Natural killer cell (primary cell): ENCODE measurements around the gene PM20D2. TPM values are rescaled to one million over a fixed set of nuclear protein-coding genes. Genes with fewer than 3 reads are reported as not detected.

ENCODE experiments used
- ATAC-seq, 3 donors: fragments of 150-1000 bp in 2 of 3; fragments of 200-7000 bp in 1 of 3; cut with Tn5 transposase; 1 replicate in 1 of 3; 2 replicates in 2 of 3; pipeline ENCODE4 v1.10.0; 2021; ENCODE audit warnings: mild to moderate bottlenecking in 2 of 3, moderate library complexity in 2 of 3
- DNase-seq, 2 donors: peaks; one replicate each; pipeline versions ENCODE4 v3.0.0 to v3.0.0-alpha.2; 2013 to 2021; ENCODE audit warnings: mixed read lengths in 1 of 2
- H3K27ac ChIP-seq: one replicate; pipeline ENCODE4 v1.5.1; 2013; ENCODE audit warnings: mild to moderate bottlenecking, low read length
- H3K27me3 ChIP-seq: one replicate; pipeline ENCODE4 v1.6.1; 2013; ENCODE audit warnings: low read length; ENCODE audit not compliant: control insufficient read depth, insufficient read depth
- H3K36me3 ChIP-seq: one replicate; pipeline ENCODE4 v1.6.1; 2013; ENCODE audit warnings: low read length; ENCODE audit not compliant: control insufficient read depth, insufficient read depth
- H3K4me1 ChIP-seq: one replicate; pipeline ENCODE4 v1.6.1; 2013; ENCODE audit warnings: low read length; ENCODE audit not compliant: control insufficient read depth, insufficient read depth
- H3K4me3 ChIP-seq: one replicate; pipeline ENCODE4 v1.5.1; 2013; ENCODE audit warnings: low read length
- H3K9me3 ChIP-seq: one replicate; pipeline ENCODE4 v1.6.1; 2013; ENCODE audit warnings: low read length; ENCODE audit not compliant: control insufficient read depth, insufficient read depth
- H3K27ac Mint-ChIP-seq, 2 donors: one replicate each; pipeline ENCODE4 v1.8.0; 2022; ENCODE audit warnings: mild to moderate bottlenecking in 2 of 2, mixed read lengths in 2 of 2, moderate library complexity in 1 of 2
- H3K27me3 Mint-ChIP-seq, 2 donors: one replicate each; pipeline ENCODE4 v1.8.0; 2022; ENCODE audit warnings: low read depth in 2 of 2, mixed read lengths in 2 of 2
- H3K36me3 Mint-ChIP-seq: one replicate; pipeline ENCODE4 v1.8.0; 2022; ENCODE audit warnings: mixed read lengths
- H3K4me1 Mint-ChIP-seq, 2 donors: one replicate each; pipeline ENCODE4 v1.8.0; 2022; ENCODE audit warnings: mixed read lengths in 2 of 2
- H3K4me3 Mint-ChIP-seq: one replicate; pipeline ENCODE4 v1.8.0; 2022; ENCODE audit warnings: mild to moderate bottlenecking, moderate library complexity, mixed read lengths
- H3K9me3 Mint-ChIP-seq, 2 donors: one replicate each; pipeline ENCODE4 v1.8.0; 2022; ENCODE audit warnings: mixed read lengths in 2 of 2
- WGBS: methylation state at CpG from one replicate; pipeline ENCODE4 v1.1.7; 2013; ENCODE audit warnings: missing lambda C conversion rate; ENCODE audit not compliant: insufficient coverage; 5-methylcytosine and 5-hydroxymethylcytosine counted together
- intact Hi-C: fragments of 100-400 bp; cut with micrococcal nuclease; formaldehyde crosslinking; loops from one replicate; pipeline ENCODE4 v1.14.2; 2022
- total RNA-seq, 4 donors: library from RNA; stranded (reverse); fragments of 120-200 nt in 1 of 4; gene quantifications; one replicate each; pipeline versions ENCODE4 v1.2.3 to v1.2.4, GENCODE V29; 2013 to 2022
- TF ChIP-seq, protein P1 (sequence below): fragments of 200-600 bp; IDR thresholded peaks from one replicate; pipeline ENCODE4 v1.8.0; 2022; ENCODE audit warnings: antibody characterized with exemption

Gene PM20D2
- total RNA-seq, 3 donors from 2014 or later (not counting 1 experiment from before 2014, with no cell fraction given) = 4.0 to 6.1 (median 4.9) TPM

DNA sequence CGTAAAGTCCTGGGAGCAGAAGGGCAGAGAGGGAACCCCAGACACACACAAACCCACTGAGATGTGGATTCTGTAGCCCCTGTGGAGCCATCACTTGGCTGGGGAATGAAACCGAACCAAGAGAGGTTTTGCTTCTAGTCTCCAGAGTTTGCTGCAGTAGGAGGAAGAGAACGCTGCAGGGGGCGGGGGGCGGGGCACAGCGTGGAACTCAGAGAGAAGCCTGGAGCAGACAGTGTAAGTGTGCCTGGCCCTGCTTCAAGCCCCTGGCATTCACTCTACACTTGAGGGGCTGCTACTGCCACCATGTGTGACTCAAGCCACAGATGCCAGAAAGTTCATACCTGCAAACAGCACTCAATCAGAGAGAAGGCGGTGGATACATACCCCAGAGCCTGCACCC is 52.4 kb downstream of the PM20D2 start:
- H3K27me3 ChIP-seq = no peaks in the 10 kb centered on the region
- H3K4me1 Mint-ChIP-seq = no peaks in the 10 kb centered on the region
- H3K27ac Mint-ChIP-seq = no peak overlapping the region
- H3K36me3 ChIP-seq = no peaks in the 10 kb centered on the region
- 83% methylated on average over 7 of the region's 7 CpGs for WGBS
- TF ChIP-seq, protein P1, sequence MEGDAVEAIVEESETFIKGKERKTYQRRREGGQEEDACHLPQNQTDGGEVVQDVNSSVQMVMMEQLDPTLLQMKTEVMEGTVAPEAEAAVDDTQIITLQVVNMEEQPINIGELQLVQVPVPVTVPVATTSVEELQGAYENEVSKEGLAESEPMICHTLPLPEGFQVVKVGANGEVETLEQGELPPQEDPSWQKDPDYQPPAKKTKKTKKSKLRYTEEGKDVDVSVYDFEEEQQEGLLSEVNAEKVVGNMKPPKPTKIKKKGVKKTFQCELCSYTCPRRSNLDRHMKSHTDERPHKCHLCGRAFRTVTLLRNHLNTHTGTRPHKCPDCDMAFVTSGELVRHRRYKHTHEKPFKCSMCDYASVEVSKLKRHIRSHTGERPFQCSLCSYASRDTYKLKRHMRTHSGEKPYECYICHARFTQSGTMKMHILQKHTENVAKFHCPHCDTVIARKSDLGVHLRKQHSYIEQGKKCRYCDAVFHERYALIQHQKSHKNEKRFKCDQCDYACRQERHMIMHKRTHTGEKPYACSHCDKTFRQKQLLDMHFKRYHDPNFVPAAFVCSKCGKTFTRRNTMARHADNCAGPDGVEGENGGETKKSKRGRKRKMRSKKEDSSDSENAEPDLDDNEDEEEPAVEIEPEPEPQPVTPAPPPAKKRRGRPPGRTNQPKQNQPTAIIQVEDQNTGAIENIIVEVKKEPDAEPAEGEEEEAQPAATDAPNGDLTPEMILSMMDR = no peak
- H3K9me3 ChIP-seq = peaks cover 12% of the 10 kb centered on the region
- H3K9me3 Mint-ChIP-seq = peaks cover 6% of the 10 kb centered on the region in 2 donors
- H3K4me3 Mint-ChIP-seq = no peak overlapping the region
- H3K27me3 Mint-ChIP-seq = peaks cover 2 to 9% of the 10 kb centered on the region in 2 donors
- H3K36me3 Mint-ChIP-seq = peaks cover 12% of the 10 kb centered on the region
- ATAC-seq (no peak), DNase-seq (no peak)
- H3K27ac ChIP-seq = no peak overlapping the region
- intact Hi-C loops = no loop called here
- no peaks in the 10 kb centered on the region for H3K4me1 ChIP-seq
- no peak overlapping the region for H3K4me3 ChIP-seq

DNA sequence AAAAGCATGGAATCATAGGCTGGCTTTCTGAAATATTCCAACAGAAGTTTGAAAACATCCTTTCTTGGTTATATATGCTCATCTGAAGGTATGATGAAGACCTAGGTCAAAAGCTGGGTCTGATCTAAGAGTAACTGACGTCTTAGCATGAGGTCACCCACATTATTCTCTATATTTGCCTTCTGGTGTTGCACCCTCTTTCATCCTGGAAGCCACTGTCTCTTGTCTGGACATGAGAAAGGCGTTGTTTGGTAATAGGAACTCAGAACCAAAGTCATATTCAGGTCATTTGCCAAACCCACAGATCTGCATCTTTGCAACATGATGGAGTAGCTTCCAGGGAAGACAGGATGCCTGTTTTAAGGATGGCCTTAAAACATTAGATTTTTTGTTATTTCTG is 53.7 kb downstream of the PM20D2 start:
- peaks cover 6% of the 10 kb centered on the region for H3K9me3 ChIP-seq
- no peak overlapping the region for H3K27ac ChIP-seq
- H3K4me1 ChIP-seq = no peaks in the 10 kb centered on the region
- WGBS = 94% methylated on average over 2 of the region's 2 CpGs
- H3K9me3 Mint-ChIP-seq = peaks cover 4 to 5% of the 10 kb centered on the region in 2 donors
- no peaks in the 10 kb centered on the region for H3K27me3 ChIP-seq
- ATAC-seq (no peak), DNase-seq (no peak)
- no peaks in the 10 kb centered on the region for H3K4me1 Mint-ChIP-seq
- TF ChIP-seq, protein P1 = no peak
- peaks cover 6% of the 10 kb centered on the region for H3K36me3 Mint-ChIP-seq
- no peaks in the 10 kb centered on the region for H3K36me3 ChIP-seq
- H3K27me3 Mint-ChIP-seq = peaks cover 2% of the 10 kb centered on the region in 2 donors
- H3K27ac Mint-ChIP-seq = no peak overlapping the region
- no peak overlapping the region for H3K4me3 ChIP-seq
- no peak overlapping the region for H3K4me3 Mint-ChIP-seq
- intact Hi-C loops = no loop called here

DNA sequence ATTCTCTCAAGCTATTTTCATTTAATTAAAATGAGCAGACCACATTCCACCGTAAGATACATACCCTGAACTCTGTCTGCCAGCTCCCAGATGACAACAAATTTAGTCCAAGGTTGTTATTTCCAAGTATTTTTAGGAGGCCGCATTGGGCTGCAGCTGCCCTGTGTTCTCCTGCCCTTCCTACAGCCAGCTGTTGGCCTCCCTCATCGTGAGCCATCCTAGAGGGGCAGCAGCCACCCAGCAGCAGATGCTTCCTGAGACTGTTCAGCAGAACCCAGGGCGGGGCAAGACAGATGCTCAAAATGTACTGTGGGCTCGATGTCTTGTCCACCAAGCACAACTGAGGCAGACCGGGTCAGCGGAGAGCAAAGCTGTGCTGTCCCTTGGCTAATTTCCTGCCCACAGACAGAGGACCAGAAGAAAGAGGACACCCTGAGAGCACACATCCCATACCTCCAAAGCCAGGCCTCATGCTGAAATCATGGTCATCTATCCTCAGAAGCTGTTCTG is 54.9 kb downstream of the PM20D2 start:
- 87% methylated on average over 7 of the region's 7 CpGs for WGBS
- no peak overlapping the region for H3K4me3 Mint-ChIP-seq
- DNase-seq (no peak), ATAC-seq (no peak)
- H3K27ac Mint-ChIP-seq = no peak overlapping the region
- H3K4me1 Mint-ChIP-seq = no peaks in the 10 kb centered on the region
- intact Hi-C loops = no loop called here
- H3K27me3 Mint-ChIP-seq = peaks cover 0 to 2% of the 10 kb centered on the region in 2 donors
- no peaks in the 10 kb centered on the region for H3K36me3 ChIP-seq
- no peak overlapping the region for H3K4me3 ChIP-seq
- no peaks in the 10 kb centered on the region for H3K36me3 Mint-ChIP-seq
- TF ChIP-seq, protein P1 = no peak
- H3K4me1 ChIP-seq = no peaks in the 10 kb centered on the region
- no peak overlapping the region for H3K27ac ChIP-seq
- H3K27me3 ChIP-seq = no peaks in the 10 kb centered on the region
- H3K9me3 Mint-ChIP-seq = peaks cover 0 to 2% of the 10 kb centered on the region in 2 donors
- no peaks in the 10 kb centered on the region for H3K9me3 ChIP-seq

DNA sequence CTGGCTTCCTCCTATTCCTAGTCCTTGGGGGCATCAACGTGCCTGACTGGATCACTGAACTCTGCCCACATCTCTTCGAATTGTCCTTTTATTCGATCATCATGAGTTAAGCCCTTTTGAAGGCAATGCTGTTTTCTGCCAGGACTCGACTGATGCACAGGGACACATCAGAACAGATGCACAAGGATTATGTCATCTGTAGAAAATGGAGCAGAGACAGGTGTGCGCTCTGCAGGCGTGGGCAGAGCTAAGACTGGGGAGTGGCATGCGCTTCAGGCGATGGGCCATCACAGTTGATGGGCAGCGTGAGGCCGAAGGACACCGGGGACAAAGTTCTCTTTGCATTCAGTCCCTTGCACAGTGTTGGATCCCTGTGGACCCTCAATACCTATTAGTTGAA is 58.2 kb downstream of the PM20D2 start:
- Histone ChIP-seq H3K4me3 (no peak overlapping the region), H3K4me1 (no peaks in the 10 kb centered on the region), H3K27me3 (no peaks in the 10 kb centered on the region), H3K36me3 (no peaks in the 10 kb centered on the region), H3K9me3 (no peaks in the 10 kb centered on the region), H3K27ac (no peak overlapping the region)
- Mint-ChIP-seq H3K36me3 (no peaks in the 10 kb centered on the region), H3K27me3 (no peaks in the 10 kb centered on the region), H3K9me3 (no peaks in the 10 kb centered on the region), H3K4me3 (no peak overlapping the region), H3K27ac (no peak overlapping the region), H3K4me1 (no peaks in the 10 kb centered on the region)
- DNase-seq (no peak), ATAC-seq (no peak)
- intact Hi-C loops = no loop called here
- WGBS = 91% methylated on average over 11 of the region's 11 CpGs
- TF ChIP-seq, protein P1 = no peak
